Mucosa of descending colon (tissue), 3 donors: ENCODE results near the gene SLC4A4. TPM values are rescaled to one million over a fixed set of nuclear protein-coding genes. Genes with fewer than 3 reads are reported as not detected.

Experiments used
- ATAC-seq: fragments of 200-7000 bp; cut with Tn5 transposase; one replicate; pipeline ENCODE4 v1.9.1; 2020; ENCODE audit warnings: mild to moderate bottlenecking, moderate library complexity
- DNase-seq, 3 donors: peaks; one replicate each; pipeline ENCODE4 v3.0.0-alpha.2; 2020
- H3K36me3 ChIP-seq: fragments of 200-600 bp; one replicate; pipeline ENCODE4 v1.8.0; 2021; ENCODE audit warnings: low read depth, mild to moderate bottlenecking
- H3K4me1 ChIP-seq: fragments of 200-600 bp; one replicate; pipeline ENCODE4 v1.8.0; 2021; ENCODE audit warnings: low read depth, mild to moderate bottlenecking
- H3K4me3 ChIP-seq: fragments of 200-600 bp; one replicate; pipeline ENCODE4 v1.8.0; 2021; ENCODE audit warnings: mild to moderate bottlenecking
- H3K9me3 ChIP-seq: fragments of 200-600 bp; one replicate; pipeline ENCODE4 v1.8.0; 2021; ENCODE audit warnings: mild to moderate bottlenecking
- intact Hi-C, 2 donors: fragments of 100-400 bp; cut with DNase I in 1 of 2; cut with micrococcal nuclease in 1 of 2; formaldehyde crosslinking; loops; one replicate each; pipeline versions ENCODE4 v1.11.0 to v1.11.1; 2022; cut with DNase I, micrococcal nuclease
- total RNA-seq, 3 donors: library from RNA; stranded (reverse); fragmentation: NEBNext Ultra II Directional in 2 of 3; extraction: Animal tissue kit (Norgen Biotek cat#: 25700) in 2 of 3; gene quantifications; one replicate each; pipeline versions ENCODE4 v1.2.1 to v1.2.4, GENCODE V29; 2021 to 2023
- TF ChIP-seq, protein P1 (sequence below): fragments of 200-600 bp; IDR thresholded peaks from one replicate; pipeline ENCODE4 v1.8.0; 2022; ENCODE audit warnings: antibody characterized with exemption, mild to moderate bottlenecking
- donor health status: DM: no; HTN: no; CAD: no; lungs with moderate emphysema.
- donor health status: DM: no; HTN: no; CAD: no.
- donor health status: DM: no; HTN: yes; CAD: no.

Gene SLC4A4
- total RNA-seq, 3 donors from 2014 or later: 102 to 248 (median 165) TPM

DNA sequence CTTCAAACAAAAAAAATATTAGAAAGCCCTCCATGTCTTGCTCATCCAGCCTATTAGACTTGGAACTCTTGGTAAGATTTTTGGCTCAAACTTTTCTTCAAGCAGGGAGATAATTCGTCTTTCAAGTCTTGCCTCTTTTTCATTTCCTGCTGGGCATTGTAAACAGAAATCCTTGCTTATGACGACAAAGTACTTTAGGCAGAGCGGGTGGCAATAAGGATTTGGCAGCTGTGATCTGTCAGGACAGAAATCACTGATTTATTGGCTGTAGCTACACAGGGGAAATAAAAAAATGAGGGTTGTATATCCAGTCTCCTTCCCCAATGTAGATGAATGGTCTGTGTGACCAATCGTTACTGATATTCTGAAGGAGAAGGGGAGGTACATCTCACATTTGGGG is 121.6 kb downstream of the SLC4A4 start:
- ATAC-seq: peak; percentile 85
- no peaks in the 10 kb centered on the region for H3K4me1 ChIP-seq
- H3K9me3 ChIP-seq: no peaks in the 10 kb centered on the region
- H3K36me3 ChIP-seq: no peaks in the 10 kb centered on the region
- TF ChIP-seq, protein P1, sequence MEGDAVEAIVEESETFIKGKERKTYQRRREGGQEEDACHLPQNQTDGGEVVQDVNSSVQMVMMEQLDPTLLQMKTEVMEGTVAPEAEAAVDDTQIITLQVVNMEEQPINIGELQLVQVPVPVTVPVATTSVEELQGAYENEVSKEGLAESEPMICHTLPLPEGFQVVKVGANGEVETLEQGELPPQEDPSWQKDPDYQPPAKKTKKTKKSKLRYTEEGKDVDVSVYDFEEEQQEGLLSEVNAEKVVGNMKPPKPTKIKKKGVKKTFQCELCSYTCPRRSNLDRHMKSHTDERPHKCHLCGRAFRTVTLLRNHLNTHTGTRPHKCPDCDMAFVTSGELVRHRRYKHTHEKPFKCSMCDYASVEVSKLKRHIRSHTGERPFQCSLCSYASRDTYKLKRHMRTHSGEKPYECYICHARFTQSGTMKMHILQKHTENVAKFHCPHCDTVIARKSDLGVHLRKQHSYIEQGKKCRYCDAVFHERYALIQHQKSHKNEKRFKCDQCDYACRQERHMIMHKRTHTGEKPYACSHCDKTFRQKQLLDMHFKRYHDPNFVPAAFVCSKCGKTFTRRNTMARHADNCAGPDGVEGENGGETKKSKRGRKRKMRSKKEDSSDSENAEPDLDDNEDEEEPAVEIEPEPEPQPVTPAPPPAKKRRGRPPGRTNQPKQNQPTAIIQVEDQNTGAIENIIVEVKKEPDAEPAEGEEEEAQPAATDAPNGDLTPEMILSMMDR: no peak
- H3K4me3 ChIP-seq: no peak overlapping the region
- DNase-seq: peak in 1 of 3 donors; percentile 56
- intact Hi-C loops: no loop called here

DNA sequence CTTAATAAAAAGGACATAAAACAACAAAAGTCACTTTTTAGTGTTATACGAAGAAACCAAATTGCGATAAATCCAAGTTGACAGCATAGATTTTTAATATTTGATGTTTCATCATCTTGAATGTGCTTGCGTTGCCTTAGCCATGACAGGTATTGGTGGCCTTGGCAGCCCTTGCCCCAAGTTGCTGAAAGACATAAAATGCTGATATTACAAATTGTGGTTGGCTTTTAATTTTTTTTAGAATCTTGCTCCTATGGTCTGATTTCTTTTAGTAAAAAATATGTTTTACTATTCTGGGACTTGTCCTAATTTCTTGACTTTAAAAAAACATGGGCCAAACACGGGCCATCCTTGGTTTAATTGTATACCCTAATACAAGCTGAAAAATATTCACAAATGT is 122.6 kb downstream of the SLC4A4 start:
- no peak for ATAC-seq
- H3K4me3 ChIP-seq: no peak overlapping the region
- DNase-seq: no peak
- H3K36me3 ChIP-seq: no peaks in the 10 kb centered on the region
- no peaks in the 10 kb centered on the region for H3K4me1 ChIP-seq
- TF ChIP-seq, protein P1: no peak
- intact Hi-C loops: no loop called here
- no peaks in the 10 kb centered on the region for H3K9me3 ChIP-seq

- no peaks in the 10 kb centered on the region for H3K9me3 ChIP-seq
- no peaks in the 10 kb centered on the region for H3K36me3 ChIP-seq
- DNase-seq: no peak
- H3K4me1 ChIP-seq: no peaks in the 10 kb centered on the region
- TF ChIP-seq, protein P1: no peak
- intact Hi-C loops: no loop called here
- ATAC-seq: no peak
- H3K4me3 ChIP-seq: no peak overlapping the region
Measured at GRCh38 chr4:71466775-71467174, 128.0 kb downstream of the SLC4A4 start.

DNA sequence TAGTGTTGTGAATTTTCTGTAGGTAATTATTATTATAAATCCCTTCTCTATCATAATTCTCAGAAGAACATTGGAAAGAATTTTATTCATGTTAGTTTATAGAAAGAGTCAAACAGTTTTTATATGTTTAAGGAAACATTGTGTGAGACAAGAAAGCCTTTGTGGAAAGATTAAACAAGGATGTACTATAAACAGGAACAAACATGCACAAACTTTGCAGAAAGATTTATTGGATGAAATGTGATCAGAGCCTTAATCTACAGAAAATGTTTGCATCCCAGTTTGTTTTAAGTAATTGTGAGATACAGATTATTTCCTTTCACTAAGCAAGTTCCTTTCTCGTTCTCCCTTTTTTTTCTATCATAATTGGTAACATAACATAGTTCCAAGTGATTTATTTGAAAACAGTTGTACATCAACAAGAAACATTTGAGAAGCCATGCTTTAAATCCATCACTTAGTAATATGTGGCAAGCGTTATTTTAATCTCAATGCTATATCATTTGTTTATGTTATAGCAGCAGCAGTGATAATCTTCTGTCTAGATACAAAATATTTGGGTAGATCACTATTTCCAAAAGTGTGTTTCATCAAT is 129.4 kb downstream of the SLC4A4 start:
- intact Hi-C loops: no loop called here
- H3K36me3 ChIP-seq: no peaks in the 10 kb centered on the region
- H3K9me3 ChIP-seq: no peaks in the 10 kb centered on the region
- H3K4me1 ChIP-seq: no peaks in the 10 kb centered on the region
- DNase-seq: no peak
- TF ChIP-seq, protein P1: no peak
- no peak for ATAC-seq
- no peak overlapping the region for H3K4me3 ChIP-seq

- H3K36me3 ChIP-seq: no peaks in the 10 kb centered on the region
- DNase-seq (no peak), ATAC-seq (no peak)
- H3K4me1 ChIP-seq: no peaks in the 10 kb centered on the region
- TF ChIP-seq, protein P1: no peak
- H3K9me3 ChIP-seq: no peaks in the 10 kb centered on the region
- no peak overlapping the region for H3K4me3 ChIP-seq
- intact Hi-C loops: no loop called here
Measured at GRCh38 chr4:71469541-71469940, 130.7 kb downstream of the SLC4A4 start.

DNA sequence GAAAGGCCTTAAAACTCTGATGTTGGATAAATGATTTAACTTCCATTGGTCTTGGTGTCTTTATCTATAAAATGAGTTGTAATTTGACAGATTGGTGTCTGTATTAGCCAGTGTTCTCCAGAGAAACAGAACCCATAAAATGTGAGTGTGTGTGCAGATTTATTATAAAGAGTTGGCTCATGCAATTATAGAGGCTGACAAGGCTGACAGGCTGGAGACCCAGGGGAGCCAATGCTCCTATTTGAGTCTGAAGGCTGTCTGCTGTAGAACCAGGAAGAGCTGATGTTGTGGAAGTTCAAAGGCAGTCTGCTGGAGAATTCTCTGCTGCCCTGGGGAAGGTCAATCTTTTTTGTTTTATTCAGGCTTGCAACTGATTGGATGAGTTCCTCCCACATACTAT is 131.7 kb downstream of the SLC4A4 start:
- Histone ChIP-seq H3K4me1 (no peaks in the 10 kb centered on the region), H3K9me3 (no peaks in the 10 kb centered on the region), H3K36me3 (no peaks in the 10 kb centered on the region), H3K4me3 (no peak overlapping the region)
- intact Hi-C loops: no loop called here
- DNase-seq (no peak), ATAC-seq (no peak)
- TF ChIP-seq, protein P1: no peak
